HG03103 (cell line): ENCODE results near the gene PRRC2B.
"Not testable (repeated sequence)": the region's sequence is repeated elsewhere in the genome, so short reads cannot be mapped to it uniquely, and the experiment has no call there.

Source experiments
- ATAC-seq: cut with Tn5 transposase; IDR thresholded peaks from one replicate; pipeline ENCODE4 v1.9.1; 2021; ENCODE audit warnings: low read depth; ENCODE audit not compliant: unreplicated experiment

Gene PRRC2B

GRCh38 chr9:131467214-131467935, 73.5 kb downstream of the PRRC2B start:
- no peak for ATAC-seq

- no peak for ATAC-seq
These were observed 74.1 kb downstream of the PRRC2B start for GRCh38 chr9:131468031-131468430.

DNA sequence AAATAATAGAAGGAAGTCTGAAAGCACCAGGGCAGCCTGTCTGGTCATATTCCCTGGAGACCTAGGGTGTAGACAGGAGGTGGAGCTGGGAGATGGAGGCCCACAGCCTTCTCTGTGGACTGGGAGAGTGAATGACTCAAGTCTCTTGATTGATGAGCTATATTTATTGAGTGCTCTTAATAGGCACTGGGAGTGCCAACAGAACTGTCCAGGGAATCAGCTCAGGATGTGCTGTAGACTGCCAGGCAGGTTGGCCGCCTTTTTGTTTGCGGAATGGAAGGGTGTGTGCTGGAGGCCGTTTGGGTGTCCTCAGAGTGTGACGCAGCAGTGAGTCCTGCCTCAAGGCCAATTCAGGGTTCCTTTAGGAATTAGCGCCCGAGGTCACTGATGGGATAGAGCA, 75.5 kb downstream of the PRRC2B start:
- ATAC-seq, result no peak

DNA sequence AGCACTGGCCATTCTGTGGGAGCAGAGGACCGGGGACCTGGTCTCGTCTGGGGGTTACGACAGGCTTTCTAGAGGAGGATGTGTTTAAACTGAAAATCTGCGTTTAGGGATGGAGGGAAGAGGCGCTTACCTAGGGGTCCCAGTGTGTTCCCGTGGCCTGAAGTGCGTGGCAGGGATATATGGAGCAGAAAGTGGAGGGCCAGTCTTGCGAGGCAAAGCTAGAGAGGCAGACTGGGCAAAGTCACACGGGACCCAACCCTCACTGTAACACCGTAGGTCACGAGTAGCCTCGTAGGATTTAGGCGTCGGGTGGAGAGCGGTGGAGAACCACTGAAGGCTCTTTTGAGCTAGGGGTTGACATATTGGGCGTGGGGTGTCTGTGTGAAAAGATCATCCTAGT, 76.1 kb downstream of the PRRC2B start:
- no peak for ATAC-seq

DNA sequence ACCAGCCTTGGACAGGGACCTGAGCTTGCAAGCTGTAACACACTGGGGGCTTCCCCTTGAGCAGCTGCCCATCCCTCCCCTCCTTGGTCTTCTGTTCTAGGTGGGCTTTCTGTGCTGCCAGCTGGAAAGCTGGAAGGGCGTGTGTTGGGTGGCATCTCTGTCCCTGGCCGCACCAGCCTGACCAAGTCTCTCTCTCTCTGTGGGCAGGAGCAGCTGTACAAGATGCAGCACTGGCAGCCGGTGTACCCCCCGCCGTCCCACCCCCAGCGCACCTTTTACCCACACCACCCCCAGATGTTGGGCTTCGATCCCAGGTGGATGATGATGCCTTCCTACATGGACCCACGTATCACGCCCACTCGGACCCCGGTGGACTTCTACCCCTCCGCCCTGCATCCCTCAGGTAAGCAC, 76.7 kb downstream of the PRRC2B start:
- ATAC-seq, result no peak

DNA sequence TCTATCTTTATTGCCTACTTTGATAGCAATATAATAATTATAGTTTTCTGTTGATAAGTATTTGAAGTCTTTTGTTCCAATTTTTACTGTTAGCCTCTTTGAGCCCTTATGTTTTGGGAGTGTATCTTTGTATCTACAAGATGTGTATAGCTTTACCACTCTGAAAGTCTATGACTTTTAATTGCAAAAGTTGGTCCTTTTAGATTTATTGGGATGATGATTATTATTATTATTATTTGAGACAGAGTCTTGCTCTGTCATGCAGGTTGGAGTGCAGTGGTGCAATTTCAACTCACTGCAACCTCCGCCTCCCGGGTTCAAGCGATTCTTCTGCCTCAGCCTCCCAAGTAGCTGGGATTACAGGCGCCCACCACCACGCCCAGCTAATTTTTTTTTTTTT, 78.2 kb downstream of the PRRC2B start:
- not testable (repeated sequence) for ATAC-seq

DNA sequence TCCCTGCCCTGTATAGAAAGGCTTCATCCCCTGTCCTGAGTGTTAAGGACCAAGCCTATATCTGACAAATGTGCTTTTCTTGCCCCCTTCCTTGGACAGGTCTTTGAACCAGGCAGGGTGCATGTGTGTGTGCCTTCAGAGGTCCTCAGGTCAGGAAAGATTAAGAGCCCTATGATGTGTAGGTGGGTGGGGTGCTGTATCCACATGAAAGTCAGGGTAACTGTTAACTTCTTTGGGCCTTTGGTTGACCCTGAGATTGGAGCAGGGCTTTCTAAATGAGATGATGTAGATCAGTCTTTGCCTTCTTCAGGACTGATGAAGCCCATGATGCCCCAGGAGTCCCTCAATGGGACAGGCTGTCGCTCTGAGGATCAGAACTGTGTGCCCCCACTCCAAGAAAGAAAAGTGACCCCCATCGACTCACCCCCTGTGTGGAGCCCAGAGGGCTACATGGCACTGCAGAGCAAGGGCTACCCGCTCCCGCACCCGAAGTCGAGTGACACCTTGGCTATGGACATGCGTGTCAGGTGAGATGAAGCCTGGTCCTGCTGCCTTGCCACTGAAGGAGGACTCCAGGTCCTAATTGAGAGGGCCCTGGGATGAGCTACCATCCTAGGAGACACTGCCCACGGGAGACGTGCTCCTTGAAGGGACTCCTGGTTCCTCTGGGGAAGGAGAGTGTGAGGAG, 79.5 kb downstream of the PRRC2B start:
- no peak for ATAC-seq

DNA sequence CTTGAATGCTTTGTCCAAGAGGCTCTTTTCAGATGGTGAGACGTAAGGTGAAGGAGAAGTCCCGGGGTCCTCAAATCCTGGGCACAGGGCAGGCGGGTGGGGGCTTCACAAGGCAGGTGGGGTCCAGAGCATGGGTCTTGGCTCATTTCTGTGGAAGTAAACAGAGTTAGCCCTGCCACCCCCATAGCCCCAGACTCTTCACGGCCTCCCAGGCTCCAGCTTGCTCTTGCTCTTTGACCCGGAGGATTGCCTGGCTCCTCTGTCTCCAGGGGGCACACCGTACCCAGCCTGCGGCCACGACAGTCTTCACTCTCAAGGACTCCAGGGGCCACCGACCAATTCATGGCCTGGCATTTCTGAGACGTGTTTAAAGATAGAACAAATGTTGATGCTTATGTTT, 80.0 kb downstream of the PRRC2B start:
- ATAC-seq, result no peak

GRCh38 chr9:131474711-131475110, 80.8 kb downstream of the PRRC2B start:
- ATAC-seq, result no peak

DNA sequence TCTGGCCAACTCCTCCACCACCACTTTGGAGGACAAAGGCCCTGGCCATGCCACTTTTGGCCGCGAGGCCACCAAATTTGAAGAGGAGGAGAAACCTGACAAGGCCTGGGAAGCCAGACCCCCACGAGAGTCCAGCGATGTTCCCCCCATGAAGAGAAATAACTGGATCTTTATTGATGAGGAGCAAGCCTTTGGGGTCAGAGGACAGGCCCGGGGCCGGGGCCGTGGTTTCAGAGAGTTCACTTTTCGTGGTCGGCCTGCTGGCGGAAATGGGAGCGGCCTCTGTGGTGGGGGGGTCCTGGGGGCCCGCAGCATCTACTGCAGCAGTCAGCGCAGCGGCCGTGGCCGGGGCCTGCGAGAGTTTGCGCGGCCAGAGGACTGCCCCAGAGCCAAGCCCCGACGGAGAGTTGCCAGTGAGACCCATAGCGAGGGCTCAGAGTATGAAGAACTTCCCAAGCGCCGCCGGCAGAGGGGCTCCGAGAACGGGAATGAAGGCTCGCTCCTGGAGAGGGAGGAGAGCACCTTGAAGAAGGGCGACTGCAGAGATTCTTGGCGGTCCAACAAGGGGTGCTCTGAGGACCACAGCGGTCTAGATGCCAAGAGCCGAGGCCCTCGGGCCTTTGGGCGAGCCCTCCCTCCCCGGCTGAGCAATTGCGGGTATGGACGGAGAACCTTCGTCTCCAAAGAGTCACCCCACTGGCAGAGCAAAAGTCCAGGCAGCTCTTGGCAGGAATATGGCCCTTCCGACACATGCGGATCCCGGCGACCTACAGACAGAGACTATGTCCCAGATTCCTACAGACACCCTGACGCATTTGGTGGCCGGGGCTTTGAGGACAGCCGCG, 81.4 kb downstream of the PRRC2B start:
- no peak for ATAC-seq

DNA sequence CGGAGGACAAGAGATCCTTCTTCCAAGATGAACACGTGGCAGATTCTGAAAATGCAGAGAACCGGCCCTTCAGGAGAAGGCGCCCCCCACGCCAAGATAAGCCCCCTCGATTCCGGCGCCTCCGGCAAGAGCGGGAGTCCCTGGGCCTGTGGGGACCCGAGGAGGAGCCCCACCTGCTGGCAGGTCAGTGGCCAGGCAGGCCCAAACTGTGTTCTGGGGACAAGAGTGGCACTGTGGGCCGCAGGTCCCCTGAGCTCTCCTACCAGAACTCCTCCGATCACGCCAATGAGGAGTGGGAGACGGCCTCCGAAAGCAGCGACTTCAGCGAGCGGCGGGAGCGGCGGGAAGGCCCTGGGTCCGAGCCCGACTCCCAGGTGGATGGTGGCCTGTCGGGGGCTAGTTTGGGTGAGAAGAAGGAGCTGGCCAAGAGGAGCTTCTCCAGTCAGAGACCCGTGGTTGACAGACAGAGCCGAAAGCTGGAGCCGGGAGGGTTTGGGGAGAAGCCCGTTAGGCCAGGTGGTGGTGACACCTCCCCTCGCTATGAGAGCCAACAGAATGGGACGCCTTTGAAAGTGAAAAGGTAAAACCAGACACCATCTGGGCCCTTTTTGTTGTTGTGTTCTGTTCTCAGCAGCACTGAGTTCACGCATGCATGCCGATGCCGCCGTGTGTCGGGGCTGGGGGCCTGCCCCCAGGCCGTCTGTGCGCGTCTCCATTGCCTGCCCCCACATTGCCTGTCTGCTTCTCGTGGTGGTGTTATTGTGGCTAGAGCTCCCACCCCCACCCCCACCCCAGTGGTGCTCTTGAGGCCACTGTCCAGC, 82.3 kb downstream of the PRRC2B start:
- ATAC-seq, result no peak

DNA sequence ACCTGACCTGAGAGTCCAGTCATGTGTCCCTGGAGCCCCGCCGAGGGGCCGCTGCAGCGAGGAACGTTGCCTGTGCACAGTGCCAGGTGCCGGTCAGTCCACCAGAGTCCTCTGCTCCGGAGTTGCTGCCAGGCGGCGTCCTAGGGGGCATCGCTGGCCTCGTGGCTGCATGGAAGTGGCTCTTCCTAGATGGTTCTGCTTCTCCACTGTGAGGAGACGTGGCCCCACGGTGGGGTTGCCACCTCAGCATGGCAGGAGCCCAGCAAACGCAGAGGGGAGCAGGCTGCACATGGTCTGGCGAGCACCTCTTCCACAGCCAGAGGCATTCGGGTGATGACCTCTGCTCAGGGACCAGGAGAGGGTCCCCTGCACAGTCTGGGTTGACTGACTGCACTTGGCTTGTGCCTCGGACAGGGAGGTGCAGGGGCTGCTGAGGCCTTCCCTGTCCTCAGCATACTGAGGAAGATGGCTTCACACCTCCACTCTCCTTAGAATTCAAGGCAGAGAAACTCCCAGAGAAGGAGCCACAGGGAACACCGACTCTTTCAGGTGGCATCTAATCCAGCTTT, 83.0 kb downstream of the PRRC2B start:
- ATAC-seq, result no peak

DNA sequence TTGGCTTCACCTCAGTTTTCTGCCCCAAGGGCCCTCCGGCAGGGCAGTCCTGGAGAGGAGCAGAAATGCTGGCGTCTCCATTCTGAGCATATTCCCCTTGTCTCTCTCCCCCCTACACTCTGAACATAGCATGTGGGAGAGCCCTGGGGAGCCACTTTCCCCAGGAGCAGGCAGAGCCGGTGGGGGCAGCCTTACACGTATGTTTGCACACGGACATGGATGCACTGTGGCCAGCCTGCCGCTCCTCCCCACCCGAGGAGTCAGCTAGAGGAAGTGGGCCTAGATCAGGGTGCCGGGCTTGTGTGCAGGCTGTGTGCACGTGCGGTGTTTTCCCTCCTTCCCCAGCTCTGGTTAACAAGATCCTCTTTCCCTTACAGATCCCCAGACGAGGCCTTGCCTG, 83.5 kb downstream of the PRRC2B start:
- no peak for ATAC-seq

GRCh38 chr9:131477816-131478419, 84.0 kb downstream of the PRRC2B start:
- no peak for ATAC-seq

GRCh38 chr9:131478421-131478868, 84.6 kb downstream of the PRRC2B start:
- no peak for ATAC-seq

- ATAC-seq, result no peak
These were observed 85.0 kb downstream of the PRRC2B start for GRCh38 chr9:131478911-131479310.

GRCh38 chr9:131480258-131480657, 86.4 kb downstream of the PRRC2B start:
- no peak for ATAC-seq

- ATAC-seq, result no peak
These were observed 87.8 kb downstream of the PRRC2B start for GRCh38 chr9:131481441-131482342.
